HepG2 (cell line): ENCODE measurements around the gene RAI14. TPM values are rescaled to one million over a fixed set of nuclear protein-coding genes. Genes with fewer than 3 reads are reported as not detected.

Experiments
- ATAC-seq: fragments of 200-7000 bp; cut with Tn5 transposase; 3 replicates; pipeline ENCODE4 v1.9.1; 2020; ENCODE audit warnings: mild to moderate bottlenecking, moderate library complexity
- BruUV-seq: library from RNA; stranded (reverse); fragments of 400-500 nt; replicated peaks from 2 replicates; lab custom pipeline; 2021; lab: Mats Ljungman, UMichigan
- CTCF ChIA-PET: fragments of 300-600 bp; formaldehyde crosslinking; extraction: SDS; loops from one replicate; lab custom pipeline; 2021; ENCODE audit warnings: low total read pairs, inconsistent platforms, low intra/inter-chr PET ratio; lab: Yijun Ruan, JAX
- POLR2A ChIA-PET: fragments of 350-600 bp; sonication (Branson Sonifier 250); formaldehyde crosslinking; loops from one replicate; lab custom pipeline; 2020; ENCODE audit warnings: antibody characterized with exemption, inconsistent platforms; lab: Yijun Ruan, JAX
- DNase-seq: peaks from one replicate; pipeline ENCODE4 v3.0.0-alpha.2; 2015; ENCODE audit warnings: low spot score
- FAIRE-seq: peaks from 3 replicates; lab custom pipeline; 2011; peaks lifted over from hg19 to GRCh38; lab: Jason Lieb, UNC
- H2AFZ ChIP-seq: one replicate; pipeline ENCODE4 v1.6.1; 2011; ENCODE audit warnings: low read length, inconsistent platforms
- H3K27ac ChIP-seq: fragments of 300-600 bp; 3 replicates; pipeline ENCODE4 v1.8.0; 2011; ENCODE audit warnings: mixed run types, mild to moderate bottlenecking, mixed read lengths, low read length, inconsistent platforms; ENCODE audit not compliant: insufficient read depth; ENCODE audit errors: extremely low read length
- H3K27me3 ChIP-seq, 2 experiments: fragments of 200-600 bp in 1 of 2; 2 replicates in 1 of 2; 3 replicates in 1 of 2; pipeline versions ENCODE4 v1.6.0 to v1.8.0; 2011; ENCODE audit warnings: low read length in 2 of 2, mild to moderate bottlenecking in 2 of 2, moderate library complexity in 2 of 2, inconsistent platforms in 1 of 2; ENCODE audit not compliant: insufficient read depth in 2 of 2, control insufficient read depth in 1 of 2
- H3K36me3 ChIP-seq, 2 experiments: fragments of 200-600 bp in 1 of 2; replicated peaks in 1 of 2; 2 replicates in 1 of 2; 3 replicates in 1 of 2; pipeline versions ENCODE4 v1.5.1 to v1.8.0; 2011; ENCODE audit warnings: low read length in 2 of 2, inconsistent platforms in 1 of 2; ENCODE audit not compliant: insufficient read depth in 2 of 2, control insufficient read depth in 1 of 2
- H3K4me1 ChIP-seq: 2 replicates; pipeline ENCODE4 v1.5.1; 2012; ENCODE audit warnings: low read length, inconsistent platforms; ENCODE audit not compliant: insufficient read depth
- H3K4me2 ChIP-seq: 2 replicates; pipeline ENCODE4 v1.6.0; 2011; ENCODE audit warnings: low read depth, low read length, inconsistent platforms
- H3K4me3 ChIP-seq, 3 experiments: fragments of 200-600 bp in 1 of 3; sonication (generic), shearing (Covaris generic) in 1 of 3; replicated peaks in 1 of 3; 2 replicates each; pipeline ENCODE4 v1.5.1; 2011 to 2016; ENCODE audit warnings: low read length in 3 of 3, inconsistent platforms in 2 of 3, low read depth in 2 of 3, mild to moderate bottlenecking in 2 of 3, control low read depth in 1 of 3, mixed read lengths in 1 of 3; ENCODE audit not compliant: insufficient read depth in 1 of 3
- H3K79me2 ChIP-seq: one replicate; pipeline ENCODE4 v1.6.1; 2011; ENCODE audit warnings: low read length, inconsistent platforms; ENCODE audit not compliant: insufficient read depth
- H3K9ac ChIP-seq: 2 replicates; pipeline ENCODE4 v1.6.0; 2011; ENCODE audit warnings: mild to moderate bottlenecking, low read depth, low read length, inconsistent platforms; ENCODE audit not compliant: insufficient read depth
- H3K9me3 ChIP-seq: 2 replicates; pipeline ENCODE4 v1.5.1; 2012; ENCODE audit warnings: mild to moderate bottlenecking, low read length
- H4K20me1 ChIP-seq: 2 replicates; pipeline ENCODE4 v1.6.0; 2011; ENCODE audit warnings: inconsistent platforms, mild to moderate bottlenecking, low read length, moderate library complexity; ENCODE audit not compliant: insufficient read depth
- ARNT2 ChIP-seq: sonication (generic); formaldehyde crosslinking; IDR thresholded peaks from 2 replicates; pipeline ENCODE4 v1.8.0; 2022; ENCODE audit warnings: mild to moderate bottlenecking, low read depth, missing genetic modification reagents, moderate library complexity
- CREB1 ChIP-seq, 2 experiments: fragments of 450-650 bp in 1 of 2; IDR thresholded peaks; 2 replicates each; pipeline ENCODE4 v1.6.1; 2016 to 2017; ENCODE audit warnings: control low read depth in 1 of 2, mild to moderate bottlenecking in 1 of 2, missing compliant biosample characterization in 1 of 2, missing genetic modification characterization in 1 of 2
- PAXIP1 ChIP-seq: sonication (generic); formaldehyde crosslinking; conservative IDR thresholded peaks from 2 replicates; pipeline ENCODE4 v1.4.0; 2020; ENCODE audit warnings: mild to moderate bottlenecking, missing genetic modification reagents, moderate library complexity
- PBX2 ChIP-seq: IDR thresholded peaks from 2 replicates; pipeline ENCODE4 v1.6.1; 2016; ENCODE audit warnings: control low read depth
- THAP7 ChIP-seq: sonication (generic); formaldehyde crosslinking; IDR thresholded peaks from 2 replicates; pipeline ENCODE4 v1.8.1; 2023; ENCODE audit warnings: mild to moderate bottlenecking, missing genetic modification reagents
- ZBTB43 ChIP-seq: sonication (generic); formaldehyde crosslinking; conservative IDR thresholded peaks from 2 replicates; pipeline ENCODE4 v1.4.0; 2020; ENCODE audit warnings: missing genetic modification reagents
- ZMYM3 ChIP-seq: sonication (generic); formaldehyde crosslinking; IDR thresholded peaks from 2 replicates; pipeline ENCODE4 v1.5.1; 2020; ENCODE audit warnings: mild to moderate bottlenecking, missing genetic modification reagents
- ZNF3 ChIP-seq: IDR thresholded peaks from 2 replicates; pipeline ENCODE4 v1.7.0; 2017; ENCODE audit warnings: inconsistent platforms
- ZNF704 ChIP-seq: sonication (generic); formaldehyde crosslinking; IDR thresholded peaks from 2 replicates; pipeline ENCODE4 v1.8.1; 2023; ENCODE audit warnings: mild to moderate bottlenecking, inconsistent platforms, moderate library complexity, missing genetic modification reagents, borderline replicate concordance
- ZNF782 ChIP-seq: sonication (generic); formaldehyde crosslinking; IDR thresholded peaks from 2 replicates; pipeline ENCODE4 v1.4.0; 2020; ENCODE audit warnings: missing genetic modification reagents, mild to moderate bottlenecking, borderline replicate concordance
- ZNF883 ChIP-seq: sonication (generic); formaldehyde crosslinking; IDR thresholded peaks from 2 replicates; pipeline ENCODE4 v1.5.1; 2020; ENCODE audit warnings: mild to moderate bottlenecking, missing genetic modification reagents; ENCODE audit errors: not compliant biosample characterization
- WGBS: methylation state at CpG from one replicate; pipeline ENCODE4 v1.1.6; 2017; ENCODE audit warnings: low lambda C conversion rate; 5-methylcytosine and 5-hydroxymethylcytosine counted together
- in situ Hi-C: cut with HindIII; loops from 2 replicates; pipeline ENCODE4 v1.10.0; 2017; ENCODE audit warnings: low pct_unique_long_range_greater_than_20kb; ENCODE audit not compliant: extremely low pct_ligation_motif_present
- intact Hi-C: fragments of 100-400 bp; cut with micrococcal nuclease; formaldehyde crosslinking; loops from one replicate; pipeline ENCODE4 v1.10.0; 2022; ENCODE audit not compliant: unreplicated experiment
- polyA plus RNA-seq, 8 experiments: library from polyadenylated mRNA; depleted of rRNA in 3 of 8; stranded (reverse) in 7 of 8; unstranded in 1 of 8; fragments of >200 nt; fragmentation: Illumina TruSeq in 4 of 8; extraction: Trizol in 4 of 8; gene quantifications; 2 replicates each; pipeline versions ENCODE4 v1.2.1 to v1.2.3, GENCODE V29; 2011 to 2016; ENCODE audit warnings: low read depth in 4 of 8, missing spikeins in 1 of 8, mixed read lengths in 1 of 8; ENCODE audit not compliant: insufficient read depth in 1 of 8
- total RNA-seq, 5 experiments: library from RNA; depleted of rRNA; stranded (reverse); fragments of >200 nt; fragmentation: Illumina TruSeq; extraction: Trizol; gene quantifications; 2 replicates each; pipeline ENCODE4 v1.2.3, GENCODE V29; 2016; ENCODE audit warnings: low read depth in 1 of 5

The RAI14 gene
- total and polyA plus RNA-seq, 2 of the 13 experiments (the other 11 are each of a cell fraction or from before 2014, with no cell fraction given), result 12.6 to 18.2 TPM

GRCh38 chr5:34722183-34722582, 66.1 kb downstream of the RAI14 start:
- FAIRE-seq (no peak), DNase-seq (no peak), ATAC-seq (no peak)
- H3K4me3 ChIP-seq, result no peak overlapping the region
- peaks cover 5% of the 10 kb centered on the region; the same call in 1 of the 2 replicates for H3K9me3 ChIP-seq
- 75% methylated on average over 2 of the region's 2 CpGs for WGBS
- H3K27me3 ChIP-seq, result no peaks in the 10 kb centered on the region
- intact Hi-C loops, result no loop called here
- TF ChIP-seq ZNF883 (CRISPR knock-in tag) (no peak), ZNF704 (CRISPR knock-in tag) (no peak), ZMYM3 (CRISPR knock-in tag) (no peak), ARNT2 (no peak), ZBTB43 (CRISPR knock-in tag) (no peak), PBX2 (CRISPR knock-in tag) (no peak), ZNF782 (no peak), THAP7 (no peak), ZNF3 (CRISPR knock-in tag) (no peak), CREB1 (IDR thresholded peaks at IDR 0.05) (no peak), CREB1 (CRISPR knock-in tag; IDR thresholded peaks at IDR 0.05) (no peak), PAXIP1 (CRISPR knock-in tag) (no peak)
- H3K4me1 ChIP-seq, result peaks cover 13% of the 10 kb centered on the region
- in situ Hi-C loops, result no loop called here
- no peaks in the 10 kb centered on the region for H4K20me1 ChIP-seq
- no TSS peak for BruUV-seq
- ChIA-PET POLR2A (no interaction called here), CTCF (no interaction called here)
- H3K9ac ChIP-seq, result no peak overlapping the region
- H3K79me2 ChIP-seq, result no peaks in the 10 kb centered on the region
- H3K27ac ChIP-seq, result no peak overlapping the region
- no peak overlapping the region for H3K4me2 ChIP-seq
- H2AFZ ChIP-seq, result no peak overlapping the region
- H3K36me3 ChIP-seq, result no peaks in the 10 kb centered on the region
